HG03520 (cell line): Measurements from ENCODE around the gene HNRNPL.
"Not testable (repeated sequence)": the region's sequence is repeated elsewhere in the genome, so short reads cannot be mapped to it uniquely, and the experiment has no call there.

Experiments used
- ATAC-seq: cut with Tn5 transposase; IDR thresholded peaks from one replicate; pipeline ENCODE4 v1.9.1; 2021; ENCODE audit warnings: mild to moderate bottlenecking, moderate library complexity; ENCODE audit not compliant: unreplicated experiment

Gene HNRNPL

GRCh38 chr19:38805180-38805579, 44.6 kb downstream of the HNRNPL start:
- ATAC-seq: no peak

GRCh38 chr19:38803543-38803942, 46.2 kb downstream of the HNRNPL start:
- ATAC-seq: no peak

- no peak for ATAC-seq
Observed at GRCh38 chr19:38801359-38802095, 48.3 kb downstream of the HNRNPL start.

- no peak for ATAC-seq
Observed at GRCh38 chr19:38800577-38801347, 49.0 kb downstream of the HNRNPL start.

- no peak for ATAC-seq
Observed at GRCh38 chr19:38799104-38799503, 50.7 kb downstream of the HNRNPL start.

GRCh38 chr19:38797781-38798180, 52.0 kb downstream of the HNRNPL start:
- ATAC-seq: not testable (repeated sequence)

- no peak for ATAC-seq
Observed at GRCh38 chr19:38796154-38796553, 53.6 kb downstream of the HNRNPL start.

- no peak for ATAC-seq
Observed at GRCh38 chr19:38795549-38795948, 54.2 kb downstream of the HNRNPL start.

- no peak for ATAC-seq
Observed at GRCh38 chr19:38793671-38794070, 56.1 kb downstream of the HNRNPL start.

- no peak for ATAC-seq
Observed at GRCh38 chr19:38793177-38793576, 56.6 kb downstream of the HNRNPL start.

GRCh38 chr19:38792250-38793111, 57.3 kb downstream of the HNRNPL start:
- ATAC-seq: no peak

- not testable (repeated sequence) for ATAC-seq
Observed at GRCh38 chr19:38791451-38792064, 58.2 kb downstream of the HNRNPL start.

GRCh38 chr19:38790507-38791403, 59.0 kb downstream of the HNRNPL start:
- ATAC-seq: not testable (repeated sequence)

GRCh38 chr19:38788478-38789243, 61.1 kb downstream of the HNRNPL start, which contains the start of gene LGALS7B:
TSS of gene LGALS7B (plus strand) at chr19:38789200. CDS start at chr19:38789227, 27 bp downstream.
- ATAC-seq: no peak

GRCh38 chr19:38786572-38787265, 63.1 kb downstream of the HNRNPL start:
- ATAC-seq: no peak
